ENCODE results near the gene ACACB.

- TF ChIP-seq, protein P1, sequence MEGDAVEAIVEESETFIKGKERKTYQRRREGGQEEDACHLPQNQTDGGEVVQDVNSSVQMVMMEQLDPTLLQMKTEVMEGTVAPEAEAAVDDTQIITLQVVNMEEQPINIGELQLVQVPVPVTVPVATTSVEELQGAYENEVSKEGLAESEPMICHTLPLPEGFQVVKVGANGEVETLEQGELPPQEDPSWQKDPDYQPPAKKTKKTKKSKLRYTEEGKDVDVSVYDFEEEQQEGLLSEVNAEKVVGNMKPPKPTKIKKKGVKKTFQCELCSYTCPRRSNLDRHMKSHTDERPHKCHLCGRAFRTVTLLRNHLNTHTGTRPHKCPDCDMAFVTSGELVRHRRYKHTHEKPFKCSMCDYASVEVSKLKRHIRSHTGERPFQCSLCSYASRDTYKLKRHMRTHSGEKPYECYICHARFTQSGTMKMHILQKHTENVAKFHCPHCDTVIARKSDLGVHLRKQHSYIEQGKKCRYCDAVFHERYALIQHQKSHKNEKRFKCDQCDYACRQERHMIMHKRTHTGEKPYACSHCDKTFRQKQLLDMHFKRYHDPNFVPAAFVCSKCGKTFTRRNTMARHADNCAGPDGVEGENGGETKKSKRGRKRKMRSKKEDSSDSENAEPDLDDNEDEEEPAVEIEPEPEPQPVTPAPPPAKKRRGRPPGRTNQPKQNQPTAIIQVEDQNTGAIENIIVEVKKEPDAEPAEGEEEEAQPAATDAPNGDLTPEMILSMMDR (conservative IDR thresholded peaks at IDR 0.05) = no peak
- no peak for TF ChIP-seq ZFX (IDR thresholded peaks at IDR 0.05)
Observed at GRCh38 chr12:109165599-109165998, 49.2 kb downstream of the ACACB start.
